GM19035 (cell line): ENCODE measurements around the gene UBE2N.

ENCODE experiments used
- ATAC-seq: cut with Tn5 transposase; IDR thresholded peaks from one replicate; pipeline ENCODE4 v1.9.1; 2021; ENCODE audit not compliant: unreplicated experiment

Gene UBE2N

DNA sequence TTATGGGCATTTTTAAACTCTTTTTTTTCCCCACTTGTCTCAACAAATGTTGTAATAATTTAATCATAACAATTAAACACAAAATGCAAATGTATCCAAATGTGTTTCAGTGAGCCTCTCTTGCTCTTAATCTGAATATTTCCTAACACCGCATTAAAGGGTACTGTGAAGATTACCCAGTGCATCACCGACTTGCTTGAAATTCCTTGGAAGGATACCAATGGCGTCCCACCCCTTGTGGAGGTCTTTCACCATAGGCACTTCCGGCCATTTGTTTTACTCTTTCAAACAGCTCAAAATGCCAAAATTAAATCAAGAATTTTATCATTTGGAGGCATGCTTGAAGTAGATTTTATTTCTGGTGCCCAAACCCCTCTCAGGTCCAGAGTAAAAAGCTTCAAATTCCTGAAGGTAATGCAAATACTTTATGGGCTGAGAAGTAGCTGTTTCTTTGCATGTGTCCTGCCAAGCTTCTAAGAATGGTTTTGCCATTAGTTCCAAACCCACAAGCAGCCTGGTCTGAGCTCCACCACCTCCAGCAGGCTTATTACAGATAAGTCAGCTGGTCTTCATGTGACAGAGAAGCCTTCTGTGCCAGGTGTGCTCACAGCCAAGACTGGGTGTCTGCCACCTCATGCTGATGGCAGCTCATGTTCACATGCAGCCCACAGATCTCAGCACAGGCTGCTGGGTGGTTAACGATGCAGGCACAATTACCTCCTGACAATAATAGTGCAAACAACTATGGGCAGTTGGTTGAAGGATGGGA, 80.4 kb downstream of the UBE2N start:
- no peak for ATAC-seq

DNA sequence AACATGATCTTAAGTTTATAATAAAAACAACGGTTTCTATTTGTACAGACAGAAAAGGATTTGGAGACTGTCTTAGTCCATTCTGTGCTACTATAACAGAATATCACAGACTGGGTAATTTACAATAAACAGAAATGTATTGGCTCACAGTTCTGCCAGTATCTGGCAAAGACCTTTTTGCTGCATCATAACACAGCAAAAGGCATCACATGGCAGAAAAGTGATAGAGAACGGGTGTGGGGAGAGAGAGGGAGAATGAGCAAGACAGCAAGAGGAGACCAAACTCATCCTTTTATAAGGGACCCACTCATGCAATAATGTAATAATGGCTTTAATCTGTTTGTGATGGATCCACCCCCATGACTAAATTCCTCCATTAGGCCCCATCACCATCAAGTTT, 81.1 kb downstream of the UBE2N start:
- no peak for ATAC-seq

DNA sequence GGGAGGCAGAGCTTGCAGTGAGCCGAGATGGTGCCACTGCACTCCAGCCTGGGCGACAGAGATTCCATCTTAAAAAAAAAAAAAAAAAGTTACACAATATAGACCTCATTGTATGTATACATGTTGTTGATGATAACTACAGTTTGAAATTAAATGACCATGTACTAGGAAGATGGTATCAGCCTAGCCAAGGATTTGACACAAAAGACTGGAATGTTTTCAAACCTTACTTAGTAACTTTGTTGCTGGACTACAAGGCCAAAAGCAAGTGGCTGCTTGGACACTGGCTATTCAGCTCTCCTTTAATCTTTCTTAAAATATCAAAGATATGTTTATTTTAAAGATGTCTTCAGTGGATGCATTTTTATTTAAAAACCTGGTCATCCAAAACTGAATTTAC, 82.9 kb downstream of the UBE2N start:
- no peak for ATAC-seq

DNA sequence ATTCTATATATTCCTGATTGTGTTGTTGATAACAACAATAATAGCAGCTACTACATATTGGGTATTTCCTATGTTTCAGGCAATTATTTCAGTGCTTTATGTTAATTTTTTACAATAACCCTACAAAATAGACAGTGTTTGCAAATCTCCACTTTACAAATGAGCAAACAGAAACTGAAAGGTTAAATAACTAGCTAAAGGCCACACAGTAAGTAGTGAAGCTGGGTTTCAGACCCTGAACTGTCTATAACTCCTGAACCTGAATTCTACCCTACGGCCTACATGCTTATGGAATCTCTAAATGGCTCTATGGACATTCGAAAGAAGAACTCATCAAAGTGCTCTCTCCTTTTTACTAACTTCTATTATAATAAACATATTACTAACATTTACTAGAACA, 83.7 kb downstream of the UBE2N start:
- ATAC-seq: peak; percentile 90

DNA sequence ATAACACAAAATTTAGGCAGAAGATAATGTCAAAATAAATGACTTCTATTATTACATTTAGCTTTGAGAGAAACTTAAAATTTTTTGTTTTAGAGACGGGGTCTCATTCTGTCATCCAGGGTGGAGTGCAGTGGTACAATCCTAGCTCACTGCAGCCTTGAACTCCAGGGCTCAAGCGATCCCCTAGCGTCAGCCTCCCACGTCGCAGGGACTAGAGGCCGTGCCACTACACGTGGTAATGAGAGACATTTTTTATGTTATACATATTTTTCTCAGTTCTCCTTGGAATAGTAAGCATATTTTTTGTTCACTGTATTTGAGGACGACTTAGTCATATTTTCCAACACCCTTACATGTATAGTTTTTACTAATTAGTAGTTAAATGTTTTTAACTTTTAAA, 85.5 kb downstream of the UBE2N start:
- ATAC-seq: no peak
